GM21528 (cell line): ENCODE results near the gene PDE9A.

ENCODE experiments used
- ATAC-seq: cut with Tn5 transposase; IDR thresholded peaks from one replicate; pipeline ENCODE4 v1.9.1; 2021; ENCODE audit warnings: mild to moderate bottlenecking, moderate library complexity; ENCODE audit not compliant: unreplicated experiment, low FRiP score

PDE9A gene

GRCh38 chr21:42753804-42754203 lies 100.4 kb downstream of the PDE9A start:
- no peak for ATAC-seq

GRCh38 chr21:42754270-42754933 lies 101.0 kb downstream of the PDE9A start:
- no peak for ATAC-seq

- ATAC-seq = no peak
Observed at GRCh38 chr21:42755031-42755665, 101.7 kb downstream of the PDE9A start.

GRCh38 chr21:42755766-42756579 lies 102.6 kb downstream of the PDE9A start:
- no peak for ATAC-seq

GRCh38 chr21:42756580-42757250 lies 103.3 kb downstream of the PDE9A start:
- no peak for ATAC-seq

- ATAC-seq = no peak
Observed at GRCh38 chr21:42757422-42757821, 104.0 kb downstream of the PDE9A start.

GRCh38 chr21:42757826-42758655 lies 104.6 kb downstream of the PDE9A start:
- ATAC-seq = no peak

GRCh38 chr21:42758721-42759593 lies 105.5 kb downstream of the PDE9A start:
- ATAC-seq = no peak

- ATAC-seq = no peak
Observed at GRCh38 chr21:42759594-42759927, 106.1 kb downstream of the PDE9A start.

- ATAC-seq = no peak
Observed at GRCh38 chr21:42760361-42760950, 107.0 kb downstream of the PDE9A start.

- no peak for ATAC-seq
Observed at GRCh38 chr21:42760951-42761751, 107.7 kb downstream of the PDE9A start.

GRCh38 chr21:42761776-42762335 lies 108.4 kb downstream of the PDE9A start:
- no peak for ATAC-seq

- no peak for ATAC-seq
Observed at GRCh38 chr21:42763581-42764442, 110.4 kb downstream of the PDE9A start.

GRCh38 chr21:42764443-42764760 lies 111.0 kb downstream of the PDE9A start:
- ATAC-seq = no peak

GRCh38 chr21:42764883-42765282 lies 111.5 kb downstream of the PDE9A start:
- ATAC-seq = no peak

- ATAC-seq = no peak
Observed at GRCh38 chr21:42765656-42766055, 112.2 kb downstream of the PDE9A start.
